ENCODE data around the gene STIM2.
"Not testable (repeated sequence)": the region's sequence is repeated elsewhere in the genome, so short reads cannot be mapped to it uniquely, and the experiment has no call there.

Gene STIM2

DNA sequence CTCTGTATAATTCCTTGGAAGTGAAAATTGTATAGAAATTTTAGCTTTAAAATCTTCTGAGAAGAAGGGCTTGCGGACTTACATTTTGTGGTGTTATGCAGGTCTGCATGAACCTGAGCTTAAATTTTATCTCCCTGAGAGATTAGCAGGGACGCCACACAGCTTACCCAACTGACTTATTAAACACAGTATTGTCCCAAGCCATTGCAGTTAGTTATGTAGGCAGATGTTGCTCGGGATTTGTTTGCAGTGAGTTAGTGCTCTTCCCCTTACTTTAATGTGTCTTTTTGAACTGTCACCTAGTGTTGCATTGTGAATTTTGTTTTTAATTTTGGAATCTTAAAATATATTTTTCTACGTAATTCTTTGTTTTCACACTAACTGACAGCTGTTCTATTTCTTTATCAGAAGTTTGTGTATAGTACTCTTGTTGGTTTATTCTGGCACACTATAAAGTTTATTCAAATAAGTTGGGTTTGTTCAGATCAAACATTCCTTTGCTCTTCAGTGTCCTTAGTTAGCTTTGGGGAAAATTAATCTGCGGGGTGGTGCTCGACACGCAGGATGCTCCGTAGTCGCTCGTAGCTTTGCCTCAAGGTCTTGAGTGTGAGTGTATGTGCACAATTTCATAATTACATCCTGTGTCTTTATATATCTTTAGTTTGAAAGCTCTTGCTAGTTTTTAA, 145.4 kb downstream of the STIM2 start:
- DNase-seq = no peak

DNA sequence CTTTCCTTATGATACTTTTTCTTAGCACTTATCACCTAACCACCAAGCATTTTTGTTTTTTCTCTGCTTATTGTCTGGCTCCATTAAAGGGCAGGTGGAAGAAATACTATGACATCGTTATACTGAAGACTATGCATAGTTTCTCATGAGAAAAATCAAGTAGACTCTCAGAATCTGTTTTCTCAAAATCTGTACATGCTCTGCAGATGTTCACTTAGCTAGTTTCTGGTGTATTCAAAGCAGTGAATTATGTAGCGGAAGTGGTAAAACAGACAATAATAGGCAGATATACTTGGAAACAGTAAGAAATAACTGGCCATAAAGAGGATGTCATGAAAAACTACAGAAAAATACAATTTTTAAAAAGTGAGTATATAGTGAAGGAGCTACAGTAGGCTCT, 146.0 kb downstream of the STIM2 start:
- DNase-seq = no peak

DNA sequence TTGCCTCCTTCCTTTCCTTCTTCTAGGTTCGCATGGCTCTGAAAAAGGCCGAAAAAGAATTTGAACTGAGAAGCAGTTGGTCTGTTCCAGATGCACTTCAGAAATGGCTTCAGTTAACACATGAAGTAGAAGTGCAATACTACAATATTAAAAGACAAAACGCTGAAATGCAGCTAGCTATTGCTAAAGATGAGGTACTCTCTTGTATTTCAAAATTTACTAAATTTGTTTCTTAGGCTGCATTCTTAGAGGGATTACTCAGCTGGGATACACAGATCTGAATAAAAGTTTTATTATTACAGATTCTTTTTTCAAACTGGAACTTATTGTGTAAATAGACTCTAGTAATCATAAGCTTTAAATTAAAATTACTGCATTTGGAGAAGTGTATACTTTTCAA, 146.9 kb downstream of the STIM2 start:
- DNase-seq = no peak

DNA sequence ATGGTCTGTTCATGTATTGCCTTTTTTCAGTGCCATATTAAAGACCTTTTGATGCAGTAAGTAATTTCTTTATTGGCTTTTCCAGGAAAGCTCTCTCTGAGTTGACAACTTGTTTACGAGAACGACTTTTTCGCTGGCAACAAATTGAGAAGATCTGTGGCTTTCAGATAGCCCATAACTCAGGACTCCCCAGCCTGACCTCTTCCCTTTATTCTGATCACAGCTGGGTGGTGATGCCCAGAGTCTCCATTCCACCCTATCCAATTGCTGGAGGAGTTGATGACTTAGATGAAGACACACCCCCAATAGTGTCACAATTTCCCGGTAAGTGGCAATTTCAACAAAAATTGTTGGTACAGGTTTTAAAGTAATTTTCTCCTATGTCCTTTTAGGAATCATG, 148.0 kb downstream of the STIM2 start:
- no peak for DNase-seq

DNA sequence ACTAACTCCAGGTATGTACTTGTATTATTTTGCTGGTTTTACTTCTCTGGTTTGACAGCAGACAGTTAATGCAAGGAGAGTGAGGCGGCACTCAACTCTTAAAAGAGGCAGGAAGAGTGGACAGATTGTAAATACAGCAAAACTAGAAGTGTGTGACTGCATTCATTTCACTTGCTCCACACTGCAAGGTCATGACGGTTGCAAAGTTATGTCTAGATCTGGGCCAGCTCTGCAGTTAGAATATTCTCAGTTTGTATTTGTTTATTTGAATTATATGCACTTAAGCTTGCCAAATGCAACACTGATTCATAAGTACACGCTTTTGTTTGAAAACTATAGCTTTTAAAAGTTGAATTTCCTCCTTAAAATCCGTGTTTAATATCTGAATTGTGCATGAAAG, 148.9 kb downstream of the STIM2 start:
- DNase-seq = no peak

DNA sequence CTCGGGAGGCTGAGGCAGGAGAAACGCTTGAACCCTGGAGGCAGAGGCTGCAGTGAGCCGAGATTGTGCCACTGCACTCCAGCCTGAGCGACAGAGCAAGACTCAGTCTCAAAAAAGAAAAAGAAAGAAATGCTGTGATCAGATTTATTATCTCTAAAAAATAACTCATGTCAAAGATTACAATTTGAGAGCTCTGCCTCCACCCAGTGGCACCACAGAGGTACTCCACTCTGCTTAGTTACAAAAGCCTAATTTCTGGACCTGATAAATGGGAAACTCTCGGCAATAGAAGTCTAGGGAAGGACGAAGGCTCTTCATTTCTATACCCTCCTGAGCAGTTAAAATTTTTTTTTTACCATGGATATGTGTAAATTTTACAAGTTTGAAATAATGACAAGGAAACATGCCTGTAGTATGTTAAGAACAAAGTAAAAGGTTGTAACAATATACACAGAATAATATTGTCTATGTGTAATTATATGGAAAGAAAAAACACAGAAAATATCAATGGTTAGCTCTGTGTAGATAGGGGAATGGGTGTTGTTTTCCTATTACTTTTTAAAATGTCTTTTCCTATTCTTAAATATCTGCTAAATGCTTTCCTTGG, 149.8 kb downstream of the STIM2 start:
- peak in 1 of 2 experiments; percentile 2 for DNase-seq

DNA sequence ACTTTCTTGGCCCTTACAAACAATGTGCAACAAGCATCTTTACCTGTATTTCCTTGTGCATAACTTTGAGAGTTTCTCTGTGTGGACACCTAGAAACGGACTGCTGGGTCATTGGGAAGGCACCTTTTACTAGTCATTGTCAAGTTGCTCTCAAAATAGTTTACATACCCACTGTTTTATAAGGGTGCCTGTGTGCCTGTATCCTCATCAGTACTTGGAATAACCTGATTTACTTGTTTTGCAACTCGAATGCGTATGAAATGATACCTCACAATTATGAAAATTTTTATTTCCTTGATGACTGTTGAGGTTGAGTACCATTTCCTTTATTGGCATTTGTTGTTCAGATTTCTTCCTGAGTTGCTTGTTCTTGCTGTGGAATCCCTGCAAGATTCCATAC, 150.8 kb downstream of the STIM2 start:
- no peak for DNase-seq

DNA sequence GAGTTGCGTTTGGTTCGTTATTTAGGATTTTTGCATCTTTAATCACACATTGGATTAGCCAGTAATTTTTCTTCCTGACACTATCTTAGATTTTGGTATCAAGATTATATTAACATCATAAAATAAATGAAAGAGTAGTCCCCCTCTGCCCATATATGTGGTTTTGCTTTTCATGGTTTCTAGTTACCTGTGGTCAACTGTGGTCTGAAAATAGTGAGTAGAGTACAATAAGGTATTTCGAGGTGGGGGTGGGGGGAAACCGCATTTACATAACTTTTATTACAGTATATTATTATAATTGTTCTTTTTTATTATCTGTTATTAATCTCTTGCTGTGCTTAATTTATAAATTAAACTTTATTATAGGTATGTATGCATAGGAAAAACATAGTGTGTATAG, 152.4 kb downstream of the STIM2 start:
- no peak for DNase-seq

DNA sequence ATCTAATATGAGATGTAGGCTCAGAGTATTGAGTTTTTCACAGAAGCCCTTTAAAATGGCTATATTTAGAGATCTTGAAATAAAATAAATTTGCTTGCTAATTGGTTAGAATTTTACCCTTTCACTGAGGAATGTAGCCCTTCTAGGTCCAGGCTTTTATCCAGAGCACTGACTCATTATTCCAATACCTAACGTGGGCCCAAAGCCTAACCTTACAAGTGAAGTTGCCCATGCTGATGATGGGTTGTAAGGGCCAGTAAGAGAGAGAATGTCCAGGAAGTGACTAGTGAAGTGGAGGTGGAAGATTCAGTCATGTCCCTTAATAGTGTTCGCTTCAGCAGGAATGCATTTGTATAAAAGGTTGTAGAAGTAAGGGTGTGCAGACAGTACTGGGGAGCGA, 155.9 kb downstream of the STIM2 start:
- no peak for DNase-seq

DNA sequence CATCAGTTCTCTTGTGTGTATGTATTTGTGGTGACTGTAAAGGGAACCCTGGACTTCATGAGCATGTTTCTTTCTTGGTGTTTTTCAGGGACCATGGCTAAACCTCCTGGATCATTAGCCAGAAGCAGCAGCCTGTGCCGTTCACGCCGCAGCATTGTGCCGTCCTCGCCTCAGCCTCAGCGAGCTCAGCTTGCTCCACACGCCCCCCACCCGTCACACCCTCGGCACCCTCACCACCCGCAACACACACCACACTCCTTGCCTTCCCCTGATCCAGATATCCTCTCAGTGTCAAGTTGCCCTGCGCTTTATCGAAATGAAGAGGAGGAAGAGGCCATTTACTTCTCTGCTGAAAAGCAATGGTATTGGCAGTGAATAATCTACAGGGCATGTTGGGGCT, 157.0 kb downstream of the STIM2 start:
- no peak for DNase-seq

DNA sequence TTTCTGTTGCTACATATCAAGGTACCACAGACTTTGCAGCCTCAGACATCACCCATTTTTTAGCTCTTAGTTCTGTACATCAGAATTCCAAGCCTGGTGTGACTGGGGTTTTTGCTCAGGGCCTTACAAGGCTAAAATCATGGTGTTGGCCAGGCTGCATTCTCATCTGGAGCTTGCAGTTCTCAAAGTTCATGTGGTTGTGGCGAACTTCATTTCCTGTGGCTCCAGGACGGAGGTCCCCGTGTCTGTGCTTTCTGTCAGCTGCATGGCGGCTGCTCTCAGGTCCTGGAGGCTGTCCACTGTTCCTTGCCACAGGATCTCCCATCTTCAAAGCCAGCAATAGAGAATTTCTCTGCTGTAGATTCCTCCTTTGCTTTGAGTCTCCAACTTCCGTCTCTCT, 157.4 kb downstream of the STIM2 start:
- DNase-seq = no peak

DNA sequence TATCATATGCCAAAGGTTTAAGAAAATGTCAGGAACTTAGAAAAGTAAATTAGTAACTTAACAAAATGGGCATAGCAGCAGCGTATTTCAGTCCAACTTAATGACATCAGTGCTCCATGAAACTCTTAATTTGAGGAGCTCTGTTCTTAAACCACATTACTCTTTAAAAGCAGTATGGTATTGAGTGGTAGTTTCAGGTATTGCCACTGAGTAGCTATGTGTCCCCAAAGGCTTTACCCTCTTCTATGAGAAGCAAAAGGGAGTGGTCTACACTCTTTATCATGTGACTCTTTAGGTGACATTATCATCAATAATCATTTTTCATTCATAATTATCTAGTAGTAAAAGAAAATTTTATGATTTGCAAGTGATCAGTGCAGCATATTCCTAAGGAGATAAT, 158.3 kb downstream of the STIM2 start:
- no peak for DNase-seq

DNA sequence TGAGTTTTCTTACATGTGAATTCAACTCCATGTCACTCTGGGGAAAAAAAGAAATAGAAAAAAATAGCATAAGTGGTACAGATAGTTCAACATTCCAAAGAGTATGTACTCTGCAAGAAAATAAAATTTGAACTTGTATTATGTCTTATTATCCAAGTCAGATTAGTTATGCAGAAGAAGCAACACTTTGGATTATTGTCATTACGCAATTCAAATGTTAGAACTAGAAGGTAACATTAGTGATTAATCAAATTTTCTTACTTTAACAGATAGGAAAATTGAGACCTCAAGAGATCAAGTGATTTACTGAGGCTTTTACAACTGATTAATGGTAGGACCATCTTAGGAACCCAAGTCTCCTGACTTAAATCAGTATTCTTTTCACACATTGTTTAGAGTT, 159.1 kb downstream of the STIM2 start:
- DNase-seq = no peak

DNA sequence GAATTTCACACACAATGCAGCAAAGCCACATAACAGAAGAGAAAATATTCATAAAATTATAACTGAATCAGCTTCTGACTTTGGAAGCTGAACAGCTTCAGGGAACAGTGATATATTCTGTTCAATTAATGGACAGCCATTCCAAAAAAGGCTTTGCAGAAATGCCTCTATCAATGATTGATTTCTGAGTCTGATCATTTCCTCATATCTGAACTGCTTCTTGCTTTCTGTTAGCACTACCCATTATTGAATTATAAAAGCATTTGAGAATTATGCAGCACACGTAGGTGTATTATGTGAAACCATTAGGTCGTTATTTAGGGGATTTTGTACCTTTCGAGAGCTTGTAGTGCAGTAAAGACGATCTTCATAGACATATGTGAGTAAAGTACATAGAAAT, 159.6 kb downstream of the STIM2 start:
- no peak for DNase-seq

DNA sequence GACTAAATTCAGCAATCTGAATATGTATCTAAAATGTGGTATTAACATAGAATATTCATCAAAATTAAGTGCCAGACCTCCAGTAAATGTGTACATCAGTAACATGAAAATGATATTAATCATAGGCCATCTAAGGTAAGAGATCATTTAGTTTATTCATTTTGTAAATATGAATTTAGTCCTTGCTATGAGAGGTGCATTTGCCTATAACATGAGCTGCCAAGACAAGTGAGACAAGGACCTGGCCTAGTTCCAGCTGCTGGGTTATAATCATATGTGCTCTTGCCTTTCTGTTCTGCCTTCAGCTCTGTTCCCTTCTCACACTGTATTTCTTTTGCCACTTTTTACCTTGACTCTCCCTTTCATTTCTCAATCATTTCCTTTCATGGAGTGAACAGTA, 160.0 kb downstream of the STIM2 start:
- DNase-seq = no peak

DNA sequence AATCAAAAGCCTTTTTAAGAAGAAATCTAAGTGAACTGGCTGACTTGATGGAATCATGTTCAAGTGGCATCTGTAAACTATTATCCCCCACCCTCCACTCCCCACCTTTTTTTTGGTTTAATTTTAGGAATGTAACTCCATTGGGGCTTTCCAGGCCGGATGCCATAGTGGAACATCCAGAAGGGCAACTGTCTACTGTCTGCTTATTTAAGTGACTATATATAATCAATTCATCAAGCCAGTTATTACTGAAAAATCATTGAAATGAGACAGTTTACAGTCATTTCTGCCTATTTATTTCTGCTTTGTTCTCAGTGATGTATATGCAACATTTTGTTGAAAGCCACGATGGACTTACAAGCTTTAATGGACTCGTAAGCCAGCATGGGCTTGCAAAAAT, 162.3 kb downstream of the STIM2 start:
- DNase-seq = no peak

DNA sequence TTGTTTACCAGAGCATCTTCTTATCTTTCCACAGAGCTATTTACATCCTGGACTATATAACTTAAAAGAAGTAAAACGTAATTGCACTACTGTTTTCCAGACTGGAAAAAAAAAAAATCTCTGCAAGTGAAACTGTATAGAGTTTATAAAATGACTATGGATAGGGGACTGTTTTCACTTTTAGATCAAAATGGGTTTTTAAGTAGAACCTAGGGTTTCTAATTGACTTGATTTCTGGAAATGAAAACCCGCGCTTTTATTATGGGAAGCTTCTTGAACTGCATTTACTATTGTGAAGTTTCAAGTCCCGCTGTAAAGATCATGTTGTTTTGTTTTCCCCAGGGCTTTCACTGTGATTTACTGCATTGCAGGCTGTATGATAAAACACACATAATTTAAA, 162.7 kb downstream of the STIM2 start:
- DNase-seq = no peak

DNA sequence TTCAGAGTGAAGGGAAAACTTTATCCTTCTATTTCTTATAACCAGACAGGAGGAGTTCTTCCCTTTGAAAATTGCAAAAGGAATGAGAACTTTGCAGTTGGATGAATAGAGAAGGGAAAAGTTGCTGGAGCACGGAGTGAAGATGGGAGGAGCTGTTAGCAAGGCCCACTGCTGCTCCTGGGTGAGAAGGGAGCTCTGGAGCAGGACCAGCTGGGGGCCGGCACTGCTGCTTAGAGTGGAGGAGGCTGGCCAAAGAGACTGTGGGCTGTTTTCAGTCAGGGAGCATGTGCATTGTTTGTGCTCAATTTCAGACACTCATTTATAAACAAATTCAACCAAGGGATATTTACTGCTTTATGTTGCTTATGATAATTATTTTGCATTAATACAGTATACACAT, 164.2 kb downstream of the STIM2 start:
- no peak for DNase-seq

DNA sequence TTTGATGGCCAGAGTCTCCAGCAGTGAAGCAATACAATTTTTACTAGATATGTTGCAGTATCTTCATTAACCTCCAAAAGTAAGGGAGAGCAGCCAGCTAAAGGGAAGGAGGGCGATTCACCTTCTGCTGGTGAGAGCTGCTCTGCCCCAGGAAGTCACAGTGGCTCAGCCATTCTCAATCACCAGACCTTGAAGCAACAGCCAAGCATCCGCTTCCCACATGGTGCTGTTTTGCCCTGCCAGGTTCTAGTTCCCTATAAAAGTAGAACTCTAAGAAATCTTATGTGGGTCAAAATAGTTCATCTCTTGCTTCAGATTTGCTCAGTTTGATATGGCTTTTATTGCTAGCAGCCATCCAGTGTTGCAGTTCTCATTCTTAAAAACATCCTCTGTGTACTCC, 166.8 kb downstream of the STIM2 start:
- no peak for DNase-seq

DNA sequence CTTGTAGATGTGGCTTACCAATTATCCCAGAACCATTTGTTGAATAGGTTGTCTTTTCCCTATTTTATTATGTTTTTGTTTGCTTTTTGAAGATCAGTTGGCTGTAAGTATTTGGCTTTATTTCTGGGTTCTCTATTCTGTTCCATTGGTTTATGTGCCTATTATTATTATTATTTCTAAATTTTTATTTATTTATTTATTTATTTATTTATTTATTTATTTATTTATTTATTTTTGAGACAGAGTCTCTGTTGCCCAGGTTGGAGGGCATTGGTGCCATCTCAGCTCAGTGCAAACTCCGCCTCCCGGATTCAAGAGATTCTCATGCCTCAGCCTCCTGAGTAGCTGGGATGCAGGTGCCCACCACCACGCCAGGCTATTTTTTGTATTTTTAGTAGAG, 174.5 kb downstream of the STIM2 start:
- not testable (repeated sequence) for DNase-seq

DNA sequence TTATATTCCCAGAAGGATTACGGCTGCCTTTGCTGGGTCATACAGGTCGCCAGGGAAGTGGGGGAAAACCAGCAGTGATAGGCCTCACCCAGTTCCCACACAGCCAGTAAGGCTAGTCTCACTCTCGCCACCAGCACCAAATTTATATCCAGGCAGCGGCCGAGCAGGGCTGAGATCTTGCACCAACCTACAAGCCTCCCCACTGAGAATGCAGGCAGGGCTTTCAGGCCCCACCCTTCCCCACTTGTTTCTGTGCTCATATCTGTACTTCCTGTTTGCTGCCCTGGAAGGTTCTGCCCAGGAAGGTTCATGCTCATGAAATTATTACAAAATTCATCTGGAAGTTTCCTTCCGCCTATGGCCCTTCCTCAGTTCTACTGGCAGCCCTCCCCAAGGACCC, 179.7 kb downstream of the STIM2 start:
- DNase-seq = no peak

DNA sequence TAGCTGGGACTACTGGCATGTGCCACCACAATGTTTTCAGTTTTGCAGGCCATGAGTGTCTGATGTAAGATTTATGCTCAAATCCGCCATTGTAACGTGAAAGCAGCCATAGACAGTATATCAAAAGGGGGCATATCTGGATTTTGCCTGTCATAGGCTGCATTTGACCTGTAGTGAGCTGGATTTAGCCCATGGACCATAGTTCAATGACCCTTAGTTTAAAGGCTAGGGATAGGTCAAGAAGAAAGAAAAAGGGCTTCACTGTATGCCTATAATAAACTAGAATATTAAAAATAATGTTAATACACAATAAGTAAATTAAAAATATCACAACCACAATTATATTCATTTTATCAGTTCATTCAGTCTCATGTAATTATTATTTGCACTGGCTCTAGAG, 181.8 kb downstream of the STIM2 start:
- no peak for DNase-seq

DNA sequence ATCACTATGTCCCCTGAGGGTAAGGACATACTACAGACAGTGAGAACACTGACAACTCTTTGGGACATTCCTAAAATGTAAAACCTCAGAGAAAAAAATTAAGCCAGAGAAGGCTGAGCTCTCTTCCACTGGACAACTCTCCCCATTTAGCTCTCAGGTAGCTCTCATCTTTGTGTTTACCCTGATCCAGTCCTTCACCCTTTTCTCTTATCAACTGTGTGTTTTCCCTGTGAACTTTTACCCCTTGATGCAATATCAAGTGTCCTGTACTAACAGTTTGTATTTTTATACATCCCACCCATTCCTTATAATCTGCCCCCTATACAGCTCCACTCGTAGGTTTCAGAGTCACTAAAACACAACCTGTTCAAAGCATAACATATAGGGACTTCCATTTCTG, 182.6 kb downstream of the STIM2 start:
- DNase-seq = no peak

DNA sequence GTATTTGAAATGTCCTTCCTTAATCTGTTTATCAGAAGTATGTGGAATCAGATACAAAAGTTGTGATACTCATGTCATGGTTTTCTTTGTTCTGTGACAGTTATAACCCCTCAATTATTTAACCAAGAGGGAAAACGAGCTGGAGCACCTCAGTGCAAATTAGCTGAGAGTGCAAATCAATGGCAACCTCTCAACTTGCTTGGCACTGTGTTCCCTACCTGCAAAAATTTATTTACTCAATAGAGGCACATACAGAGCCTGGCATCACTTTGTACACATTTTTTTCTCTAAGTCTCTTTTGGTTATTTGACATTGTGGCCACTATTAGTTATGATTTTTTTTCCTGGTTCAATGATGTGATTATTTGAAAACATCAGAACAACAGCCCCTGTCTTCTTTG, 186.2 kb downstream of the STIM2 start:
- no peak for DNase-seq
